Muscle layer of colon (tissue), 2 donors: Measurements from ENCODE around the gene UNK.

Experiments
- H3K27ac ChIP-seq: one replicate; pipeline ENCODE4 v1.7.0; 2013; ENCODE audit warnings: low read depth, mild to moderate bottlenecking, low read length, moderate library complexity
- H3K27me3 ChIP-seq, 2 donors: one replicate each; pipeline ENCODE4 v1.7.0; 2013; ENCODE audit warnings: low read length in 2 of 2, mild to moderate bottlenecking in 2 of 2; ENCODE audit not compliant: insufficient read depth in 2 of 2, control insufficient read depth in 1 of 2
- H3K36me3 ChIP-seq: one replicate; pipeline ENCODE4 v1.7.0; 2013; ENCODE audit warnings: mild to moderate bottlenecking, low read length; ENCODE audit not compliant: insufficient read depth
- H3K4me1 ChIP-seq: one replicate; pipeline ENCODE4 v1.7.0; 2013; ENCODE audit warnings: mild to moderate bottlenecking, low read length; ENCODE audit not compliant: insufficient read depth
- H3K4me3 ChIP-seq, 2 donors: one replicate each; pipeline ENCODE4 v1.7.0; 2013; ENCODE audit warnings: low read length in 2 of 2, low read depth in 1 of 2, mild to moderate bottlenecking in 1 of 2, moderate library complexity in 1 of 2
- H3K9ac ChIP-seq: one replicate; pipeline ENCODE4 v1.7.0; 2013; ENCODE audit warnings: low read length
- H3K9me3 ChIP-seq: one replicate; pipeline ENCODE4 v1.7.0; 2013; ENCODE audit warnings: mild to moderate bottlenecking, low read length
- donor health status: abdominal sarcoma.
- donor health status: Adenocarcinoma of cecum.

UNK gene

DNA sequence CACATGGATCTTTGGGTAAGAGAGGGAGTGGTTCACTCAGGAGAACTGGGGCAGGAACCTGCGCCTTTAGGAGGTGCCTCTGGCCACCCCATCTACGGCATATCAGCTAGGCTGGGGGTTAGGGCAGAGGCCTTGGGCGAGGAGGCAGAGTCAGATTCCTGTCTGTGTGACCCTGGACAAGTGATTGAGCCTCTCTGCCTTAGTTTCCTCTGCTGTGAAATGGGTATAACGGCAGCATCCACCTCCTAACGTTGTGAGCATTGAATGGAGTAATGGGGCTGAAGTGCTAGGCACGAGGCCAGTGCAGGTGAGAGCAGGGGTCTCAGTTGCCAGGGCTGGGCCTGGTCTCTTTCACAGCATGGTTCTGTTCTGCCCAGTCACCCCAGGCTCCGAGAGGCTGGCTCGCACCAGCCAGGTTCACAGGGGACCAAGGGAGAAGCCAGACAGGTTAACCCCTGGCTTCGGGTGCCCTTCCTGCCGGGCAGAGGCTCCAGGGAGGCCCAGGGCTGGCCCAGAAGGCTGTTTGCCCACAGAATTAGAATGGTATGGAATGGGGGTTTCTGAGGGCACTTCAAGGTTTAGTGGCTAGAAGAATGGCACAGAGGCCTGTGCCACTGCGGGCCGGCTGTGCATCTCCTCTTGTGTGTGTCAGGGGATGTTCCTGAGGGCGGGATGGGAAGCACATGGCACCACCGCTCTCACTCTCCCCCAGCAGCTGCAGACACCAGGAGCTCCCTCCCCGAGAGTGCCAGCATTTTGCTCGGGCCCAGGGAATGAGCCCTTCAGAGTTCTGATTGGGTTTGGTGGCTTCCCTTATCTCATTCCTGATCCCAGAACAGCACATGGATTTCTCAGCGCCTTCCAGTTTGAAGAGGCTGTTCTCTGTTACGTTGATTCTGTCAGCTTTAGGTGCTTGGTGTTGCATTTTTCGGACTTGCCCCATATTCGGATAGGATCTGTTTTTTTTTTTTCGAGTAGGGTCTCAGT is 35.8 kb downstream of the UNK start:
- H3K27ac ChIP-seq: no peak overlapping the region
- H3K9ac ChIP-seq: no peak overlapping the region
- H3K36me3 ChIP-seq: peaks cover 87% of the 10 kb centered on the region
- H3K9me3 ChIP-seq: no peaks in the 10 kb centered on the region
- H3K4me1 ChIP-seq: no peaks in the 10 kb centered on the region
- H3K27me3 ChIP-seq: no peaks in the 10 kb centered on the region
- H3K4me3 ChIP-seq: no peak overlapping the region

DNA sequence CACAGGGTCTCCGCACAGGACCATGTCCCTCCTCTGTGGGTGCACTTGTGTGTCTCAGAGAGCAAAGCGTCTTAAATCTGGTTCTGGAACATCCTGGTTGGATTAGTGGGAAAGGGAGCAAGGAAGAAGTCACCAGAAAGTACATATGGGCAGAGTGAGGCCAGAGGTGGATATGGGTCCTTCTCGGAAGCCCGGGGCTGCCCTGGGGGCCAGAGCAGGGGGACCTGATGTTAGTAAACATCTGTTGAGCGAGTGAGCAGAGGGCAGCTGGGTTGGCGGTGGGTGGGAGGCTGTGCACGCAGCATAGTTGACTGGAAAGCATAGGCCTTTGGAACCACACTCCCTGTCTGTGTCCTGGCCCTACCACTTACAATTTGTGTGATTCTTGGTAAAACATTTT is 36.9 kb downstream of the UNK start:
- no peaks in the 10 kb centered on the region for H3K27me3 ChIP-seq
- H3K36me3 ChIP-seq: peaks cover 78% of the 10 kb centered on the region
- no peak overlapping the region for H3K4me3 ChIP-seq
- no peaks in the 10 kb centered on the region for H3K4me1 ChIP-seq
- no peak overlapping the region for H3K27ac ChIP-seq
- H3K9ac ChIP-seq: no peak overlapping the region
- H3K9me3 ChIP-seq: no peaks in the 10 kb centered on the region

DNA sequence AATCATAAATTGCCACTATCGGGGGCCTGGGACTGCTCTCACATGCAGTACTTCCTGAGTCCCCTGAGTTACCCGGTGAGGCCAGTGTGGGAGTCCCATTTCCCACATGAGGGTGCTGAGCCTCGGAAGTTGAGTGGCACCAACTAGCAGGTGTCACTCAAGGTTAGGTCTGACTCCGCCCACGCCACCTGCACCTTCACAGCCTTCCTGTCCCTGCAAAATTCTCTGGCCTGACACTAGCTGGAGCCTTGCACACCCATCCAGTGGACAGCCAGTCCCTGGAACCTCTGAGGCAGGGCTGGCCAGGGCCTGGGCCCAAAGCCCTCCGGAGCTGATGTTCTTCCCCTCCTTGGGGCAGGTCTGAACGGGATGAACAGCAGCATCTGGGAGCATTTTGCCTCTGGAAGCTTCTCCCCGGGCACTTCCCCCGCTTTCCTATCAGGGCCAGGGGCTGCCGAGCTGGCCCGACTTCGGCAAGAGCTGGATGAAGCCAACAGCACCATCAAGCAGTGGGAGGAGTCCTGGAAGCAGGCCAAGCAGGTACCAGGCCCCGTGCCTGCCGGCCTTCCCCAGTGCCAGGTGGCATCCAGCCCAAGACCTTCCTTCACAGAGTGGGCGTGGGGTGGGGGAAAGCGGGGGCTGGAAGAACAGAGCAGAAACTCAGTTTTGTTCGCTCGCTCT is 37.7 kb downstream of the UNK start:
- Histone ChIP-seq H3K4me3 (no peak overlapping the region), H3K4me1 (peaks cover 3% of the 10 kb centered on the region), H3K9ac (no peak overlapping the region), H3K27ac (no peak overlapping the region), H3K27me3 (no peaks in the 10 kb centered on the region), H3K36me3 (peaks cover 71% of the 10 kb centered on the region), H3K9me3 (no peaks in the 10 kb centered on the region)

DNA sequence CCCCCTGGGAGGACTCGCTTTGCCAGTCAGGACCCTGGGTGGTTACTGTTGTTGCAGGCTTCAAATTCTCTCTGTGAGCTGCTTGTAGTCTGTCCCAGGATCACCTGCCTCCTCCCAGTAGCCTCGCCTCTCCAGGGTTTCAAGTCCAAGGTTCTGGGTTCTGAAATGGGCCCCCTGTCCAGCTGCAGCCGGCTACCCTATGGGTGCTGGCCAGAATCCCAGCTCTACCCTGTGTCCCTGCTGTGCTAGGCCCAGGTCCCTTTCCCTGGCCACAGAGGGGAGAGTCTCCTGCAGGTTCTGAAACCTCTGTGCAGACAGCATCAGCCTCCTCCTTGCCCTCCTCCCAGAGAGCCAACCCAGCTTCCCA is 38.2 kb downstream of the UNK start:
- Histone ChIP-seq H3K27ac (no peak overlapping the region), H3K4me1 (peaks cover 8% of the 10 kb centered on the region)

DNA sequence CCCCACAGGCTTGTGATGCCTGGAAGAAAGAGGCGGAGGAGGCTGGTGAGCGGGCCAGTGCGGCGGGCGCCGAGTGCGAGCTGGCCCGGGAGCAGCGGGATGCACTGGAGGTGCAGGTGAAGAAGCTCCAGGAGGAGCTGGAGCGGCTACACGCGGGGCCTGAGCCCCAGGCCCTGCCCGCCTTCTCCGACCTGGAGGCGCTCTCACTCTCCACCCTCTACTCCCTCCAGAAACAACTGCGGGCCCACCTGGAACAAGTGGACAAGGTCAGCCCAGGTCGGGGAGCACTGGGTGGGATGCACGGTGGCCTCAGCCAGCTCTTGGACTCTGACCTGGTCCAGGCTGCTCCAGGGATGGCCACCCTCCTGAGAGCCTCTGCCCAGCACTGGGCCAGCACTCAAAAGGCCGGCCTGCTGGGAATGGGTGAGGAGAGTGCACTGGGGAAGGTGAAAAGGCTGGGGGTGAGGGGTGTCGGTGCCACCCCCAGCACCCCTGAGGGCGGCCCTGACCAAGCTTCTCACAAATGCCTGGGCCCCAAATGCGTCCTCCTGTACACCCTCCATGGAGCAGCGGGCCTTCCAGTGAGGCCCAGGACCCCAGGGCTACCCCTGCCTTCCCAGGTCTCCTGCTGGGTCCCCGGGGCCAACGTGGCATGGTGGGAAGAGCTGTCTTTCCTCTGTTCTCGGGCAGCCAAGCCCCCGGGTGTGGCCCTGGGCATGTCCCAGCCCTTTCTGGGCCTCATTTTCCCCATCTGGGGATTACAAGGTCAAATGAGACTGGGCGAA is 38.8 kb downstream of the UNK start:
- no peak overlapping the region for H3K27ac ChIP-seq
- peaks cover 14% of the 10 kb centered on the region for H3K4me1 ChIP-seq

More for the DNA sequence above, 38.2 kb downstream of the UNK start:
- Histone ChIP-seq H3K9ac (no peak overlapping the region), H3K36me3 (peaks cover 66% of the 10 kb centered on the region), H3K4me3 (no peak overlapping the region), H3K9me3 (no peaks in the 10 kb centered on the region), H3K27me3 (no peaks in the 10 kb centered on the region)

DNA sequence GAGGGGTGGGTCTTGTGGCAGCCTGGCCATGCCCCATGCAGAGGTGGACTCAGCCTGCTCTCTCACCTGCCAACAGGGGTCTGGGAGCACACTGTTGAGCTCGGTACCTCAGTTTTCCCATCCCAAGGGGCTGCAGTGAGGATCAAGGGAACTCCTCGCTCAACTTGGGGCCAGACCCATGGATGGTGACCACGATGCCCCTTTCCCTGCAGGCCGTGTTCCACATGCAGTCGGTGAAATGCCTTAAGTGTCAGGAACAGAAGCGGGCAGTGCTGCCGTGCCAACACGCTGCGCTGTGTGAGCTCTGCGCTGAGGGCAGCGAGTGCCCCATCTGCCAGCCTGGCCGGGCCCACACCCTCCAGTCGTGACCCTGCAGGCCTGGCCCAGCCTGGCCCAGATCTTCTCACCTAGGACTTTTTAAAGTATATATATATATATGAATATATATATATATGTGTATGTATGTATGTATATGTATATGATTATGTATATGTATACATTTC is 39.5 kb downstream of the UNK start:
- Histone ChIP-seq H3K36me3 (peaks cover 57% of the 10 kb centered on the region), H3K9ac (no peak overlapping the region), H3K9me3 (no peaks in the 10 kb centered on the region), H3K4me3 (no peak overlapping the region), H3K27ac (no peak overlapping the region), H3K4me1 (peaks cover 14% of the 10 kb centered on the region), H3K27me3 (no peaks in the 10 kb centered on the region)

More for the DNA sequence above, 38.8 kb downstream of the UNK start:
- H3K36me3 ChIP-seq: peaks cover 59% of the 10 kb centered on the region
- no peaks in the 10 kb centered on the region for H3K27me3 ChIP-seq
- no peak overlapping the region for H3K4me3 ChIP-seq
- no peak overlapping the region for H3K9ac ChIP-seq
- no peaks in the 10 kb centered on the region for H3K9me3 ChIP-seq

DNA sequence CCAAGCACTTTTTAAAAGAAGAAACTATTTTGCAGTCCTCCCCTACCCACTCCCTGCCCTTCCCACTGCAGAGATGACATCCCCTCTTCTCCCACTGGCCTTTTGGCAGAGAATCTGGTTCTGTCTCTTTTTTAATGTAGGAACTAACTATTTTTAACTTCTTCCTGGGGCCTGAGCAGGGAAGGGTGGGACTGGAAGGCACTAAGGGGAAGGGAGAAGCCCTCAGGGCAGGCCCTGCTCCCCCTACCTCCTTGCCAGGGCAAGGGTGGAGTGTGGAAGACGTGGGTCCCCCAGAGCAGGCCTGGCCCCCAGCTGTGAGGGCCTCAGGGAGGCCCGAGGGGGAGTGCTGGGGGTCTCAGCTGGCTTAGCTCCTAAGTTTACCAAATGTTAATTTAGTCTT is 40.1 kb downstream of the UNK start:
- Histone ChIP-seq H3K36me3 (peaks cover 54% of the 10 kb centered on the region), H3K4me3 (no peak overlapping the region), H3K9me3 (no peaks in the 10 kb centered on the region), H3K27ac (no peak overlapping the region), H3K27me3 (no peaks in the 10 kb centered on the region), H3K9ac (no peak overlapping the region), H3K4me1 (peaks cover 14% of the 10 kb centered on the region)

DNA sequence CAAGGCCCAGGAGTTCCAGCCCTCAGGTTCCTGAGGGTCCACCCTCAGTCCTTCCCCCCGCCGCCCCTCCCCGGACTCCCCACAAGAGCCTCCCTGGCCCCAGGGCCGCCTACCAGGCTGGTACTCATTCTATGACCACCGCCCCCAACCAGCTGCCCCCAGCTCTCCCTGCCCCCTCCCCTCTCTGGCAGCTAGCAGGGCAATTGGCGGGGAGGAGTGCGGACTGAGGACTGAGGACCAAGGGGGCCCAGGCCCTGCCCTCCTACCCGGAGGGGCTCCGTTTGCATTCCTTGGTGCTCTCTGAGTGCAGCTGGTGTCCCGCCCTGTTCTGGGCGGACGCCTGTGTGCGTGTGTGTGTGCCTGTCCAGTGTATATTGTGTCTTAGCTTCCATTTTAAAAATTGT is 40.5 kb downstream of the UNK start:
- Histone ChIP-seq H3K4me1 (peaks cover 14% of the 10 kb centered on the region), H3K27ac (no peak overlapping the region), H3K9ac (no peak overlapping the region), H3K9me3 (no peaks in the 10 kb centered on the region), H3K36me3 (peaks cover 54% of the 10 kb centered on the region), H3K4me3 (no peak overlapping the region), H3K27me3 (no peaks in the 10 kb centered on the region)

DNA sequence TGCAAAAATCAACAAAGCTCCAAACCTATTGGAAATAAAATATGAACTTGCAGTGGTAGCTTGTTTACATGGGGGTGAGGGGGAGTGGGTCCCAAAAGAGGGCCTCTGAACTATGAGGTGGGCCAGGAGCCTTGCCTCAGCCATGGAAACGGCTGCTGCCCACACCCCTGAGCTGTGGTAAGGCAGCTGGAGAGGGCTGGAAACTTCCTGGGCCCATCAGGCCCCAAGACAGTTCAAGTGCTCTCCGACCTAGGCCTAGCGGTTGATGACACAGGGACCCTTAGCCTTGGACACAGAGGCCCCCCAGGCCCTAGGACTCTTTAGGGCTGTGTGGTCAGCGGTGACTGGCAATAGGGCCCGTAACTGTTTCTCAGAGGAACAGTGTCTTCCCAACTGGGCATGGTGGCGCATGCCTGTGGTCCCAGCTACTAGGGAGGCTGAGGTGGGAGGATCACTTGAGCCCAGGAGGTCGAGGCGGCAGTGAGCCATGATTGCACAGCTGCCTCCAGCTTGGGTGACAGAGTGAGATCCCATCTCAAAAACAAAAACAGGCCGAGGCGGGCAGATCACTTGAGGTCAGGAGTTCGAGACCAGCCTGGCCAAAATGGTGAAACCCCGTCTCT is 41.3 kb downstream of the UNK start:
- Histone ChIP-seq H3K36me3 (peaks cover 47% of the 10 kb centered on the region), H3K9ac (no peak overlapping the region), H3K27me3 (no peaks in the 10 kb centered on the region), H3K4me1 (peaks cover 14% of the 10 kb centered on the region), H3K9me3 (no peaks in the 10 kb centered on the region), H3K4me3 (no peak overlapping the region), H3K27ac (no peak overlapping the region)

DNA sequence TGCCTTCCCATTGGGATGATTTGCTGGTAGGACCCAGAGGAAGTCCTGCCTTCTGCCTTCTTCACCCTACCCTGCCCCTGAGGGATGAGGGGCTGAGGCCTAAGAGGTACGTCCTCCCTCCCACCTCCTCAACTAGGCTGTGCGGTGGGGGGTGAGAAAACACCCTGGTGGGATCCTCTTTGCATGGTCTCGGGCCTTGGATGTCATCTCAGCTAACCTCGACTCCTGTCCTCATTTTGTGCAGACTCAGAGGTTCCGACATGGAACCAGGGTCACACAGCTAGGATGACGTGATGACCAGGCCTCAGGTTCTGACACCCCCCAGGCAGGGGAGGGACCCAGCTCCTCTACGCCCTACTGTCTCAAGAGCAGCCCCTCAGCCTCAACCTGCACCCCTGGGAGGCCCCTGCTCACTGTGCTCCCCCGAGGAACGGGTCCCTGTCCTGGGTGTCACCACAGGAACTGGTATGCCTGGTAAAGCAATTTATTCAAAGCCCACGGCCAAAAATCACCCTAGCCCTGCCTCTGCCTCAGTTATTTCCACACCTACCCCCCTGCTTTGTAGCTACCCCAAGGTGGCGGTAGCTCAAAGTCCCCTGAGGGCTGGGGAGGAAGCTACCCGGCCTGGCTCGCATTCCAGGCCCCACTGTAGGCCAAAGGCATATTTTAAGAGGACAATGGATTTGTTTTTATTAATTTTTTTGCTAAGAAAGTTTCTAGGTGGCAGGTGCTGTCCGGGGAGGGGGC is 42.1 kb downstream of the UNK start:
- H3K4me1 ChIP-seq: peaks cover 14% of the 10 kb centered on the region
- H3K4me3 ChIP-seq: no peak overlapping the region

More for the DNA sequence above, 42.1 kb downstream of the UNK start:
- H3K27ac ChIP-seq: peak overlapping the region; percentile 80
- no peaks in the 10 kb centered on the region for H3K27me3 ChIP-seq
- H3K9ac ChIP-seq: no peak overlapping the region
- H3K9me3 ChIP-seq: no peaks in the 10 kb centered on the region
- H3K36me3 ChIP-seq: peaks cover 39% of the 10 kb centered on the region
